Lung (tissue), 12 donors: ENCODE results near the gene PCGF6. TPM values are rescaled to one million over a fixed set of nuclear protein-coding genes. Genes with fewer than 3 reads are reported as not detected.
A peak's percentile ranks its signal among the peaks of the same experiment; 100 is the strongest.

Source experiments
- ATAC-seq: fragments of 200-7000 bp; cut with Tn5 transposase; one replicate; pipeline ENCODE4 v1.9.1; 2020; ENCODE audit warnings: moderate number of reproducible peaks; ENCODE audit not compliant: insufficient read depth, low FRiP score
- DNase-seq, 3 donors: peaks; one replicate each; pipeline ENCODE4 v3.0.0-alpha.2; 2013 to 2017
- H3K27ac ChIP-seq, 2 donors: one replicate each; pipeline ENCODE4 v1.5.1; 2013; ENCODE audit warnings: mild to moderate bottlenecking in 2 of 2, moderate library complexity in 2 of 2, control low read depth in 1 of 2, inconsistent platforms in 1 of 2, low read depth in 1 of 2, low read length in 1 of 2
- H3K27me3 ChIP-seq, 3 donors: one replicate each; pipeline ENCODE4 v1.5.1; 2013; ENCODE audit warnings: low read length in 2 of 3; ENCODE audit not compliant: control insufficient read depth in 3 of 3, insufficient read depth in 3 of 3
- H3K36me3 ChIP-seq, 4 donors: one replicate each; pipeline ENCODE4 v1.5.1; 2013; ENCODE audit warnings: low read length in 4 of 4, mild to moderate bottlenecking in 1 of 4, moderate library complexity in 1 of 4; ENCODE audit not compliant: control insufficient read depth in 4 of 4, insufficient read depth in 4 of 4
- H3K4me1 ChIP-seq, 5 donors: one replicate each; pipeline ENCODE4 v1.5.1; 2013; ENCODE audit warnings: low read length in 5 of 5, mild to moderate bottlenecking in 2 of 5, moderate library complexity in 1 of 5; ENCODE audit not compliant: control insufficient read depth in 5 of 5, insufficient read depth in 5 of 5
- H3K4me3 ChIP-seq: one replicate; pipeline ENCODE4 v1.5.1; 2013; ENCODE audit warnings: mild to moderate bottlenecking, control low read depth, moderate library complexity
- H3K9ac ChIP-seq, 2 donors: one replicate each; pipeline ENCODE4 v1.5.1; 2013; ENCODE audit warnings: low read length in 2 of 2, control low read depth in 1 of 2; ENCODE audit not compliant: insufficient read depth in 1 of 2
- H3K9me3 ChIP-seq, 4 donors: one replicate each; pipeline ENCODE4 v1.5.1; 2013; ENCODE audit warnings: low read length in 3 of 4, mild to moderate bottlenecking in 1 of 4, moderate library complexity in 1 of 4; ENCODE audit not compliant: control insufficient read depth in 4 of 4, insufficient read depth in 3 of 4
- WGBS, 2 donors: extraction: QIAGEN DNeasy Blood & Tissue Kit; methylation state at CpG; one replicate each; pipeline ENCODE4 v1.1.7; 2013; 5-methylcytosine and 5-hydroxymethylcytosine counted together
- polyA plus RNA-seq, 2 donors: library from polyadenylated mRNA; stranded (reverse); fragments of 200-250 nt; gene quantifications; one replicate each; pipeline ENCODE4 v1.2.1, GENCODE V29; 2013
- total RNA-seq, 2 donors: library from RNA; depleted of rRNA in 1 of 2; stranded (reverse); fragments of >200 nt in 1 of 2; gene quantifications; one replicate each; pipeline ENCODE4 v1.2.1, GENCODE V29; 2014 to 2021
- TF ChIP-seq, protein P1 (sequence below): IDR thresholded peaks from 2 replicates; pipeline ENCODE4 v1.5.1; 2012; ENCODE audit warnings: mild to moderate bottlenecking; ENCODE audit errors: control extremely low read depth, extremely low read depth
- donor health status: control.
- donor health status: control.
- donor health status: Bipolar disorder and iron deficiency.
- donor health status: healthy.
- donor health status: DM: yes; HTN: yes; CAD: no.

PCGF6 gene
- total and polyA plus RNA-seq, 4 donors = 5.2 to 7.7 (median 6.5) TPM

DNA sequence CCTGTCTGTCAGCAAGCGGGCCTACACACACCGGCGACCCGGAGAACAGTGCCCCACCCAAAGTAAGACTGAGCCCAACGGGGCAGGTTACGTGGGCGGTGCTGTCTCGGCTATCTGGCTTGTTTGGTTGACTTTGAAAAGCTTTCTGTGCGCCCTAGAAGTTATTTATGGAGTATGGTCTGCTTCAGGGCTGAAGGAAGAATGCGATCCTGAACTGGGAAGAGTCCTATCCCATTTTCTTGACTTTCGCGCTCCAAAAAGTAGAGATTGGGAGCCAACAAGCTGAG is 72.5 kb downstream of the PCGF6 start:
- ATAC-seq (no peak), DNase-seq (no peak)
- Histone ChIP-seq H3K36me3 (no peaks in the 10 kb centered on the region), H3K27ac (no peak overlapping the region), H3K9ac (no peak overlapping the region), H3K4me1 (peaks cover 0 to 14% (median 0%) of the 10 kb centered on the region in 5 donors), H3K4me3 (no peak overlapping the region), H3K27me3 (peaks cover 28 to 39% (median 33%) of the 10 kb centered on the region in 3 donors), H3K9me3 (peaks cover 0 to 12% (median 0%) of the 10 kb centered on the region in 4 donors)
- 29 to 35% methylated on average over 12 of the region's 12 CpGs for WGBS, 2 donors
- TF ChIP-seq, protein P1, sequence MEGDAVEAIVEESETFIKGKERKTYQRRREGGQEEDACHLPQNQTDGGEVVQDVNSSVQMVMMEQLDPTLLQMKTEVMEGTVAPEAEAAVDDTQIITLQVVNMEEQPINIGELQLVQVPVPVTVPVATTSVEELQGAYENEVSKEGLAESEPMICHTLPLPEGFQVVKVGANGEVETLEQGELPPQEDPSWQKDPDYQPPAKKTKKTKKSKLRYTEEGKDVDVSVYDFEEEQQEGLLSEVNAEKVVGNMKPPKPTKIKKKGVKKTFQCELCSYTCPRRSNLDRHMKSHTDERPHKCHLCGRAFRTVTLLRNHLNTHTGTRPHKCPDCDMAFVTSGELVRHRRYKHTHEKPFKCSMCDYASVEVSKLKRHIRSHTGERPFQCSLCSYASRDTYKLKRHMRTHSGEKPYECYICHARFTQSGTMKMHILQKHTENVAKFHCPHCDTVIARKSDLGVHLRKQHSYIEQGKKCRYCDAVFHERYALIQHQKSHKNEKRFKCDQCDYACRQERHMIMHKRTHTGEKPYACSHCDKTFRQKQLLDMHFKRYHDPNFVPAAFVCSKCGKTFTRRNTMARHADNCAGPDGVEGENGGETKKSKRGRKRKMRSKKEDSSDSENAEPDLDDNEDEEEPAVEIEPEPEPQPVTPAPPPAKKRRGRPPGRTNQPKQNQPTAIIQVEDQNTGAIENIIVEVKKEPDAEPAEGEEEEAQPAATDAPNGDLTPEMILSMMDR = no peak

DNA sequence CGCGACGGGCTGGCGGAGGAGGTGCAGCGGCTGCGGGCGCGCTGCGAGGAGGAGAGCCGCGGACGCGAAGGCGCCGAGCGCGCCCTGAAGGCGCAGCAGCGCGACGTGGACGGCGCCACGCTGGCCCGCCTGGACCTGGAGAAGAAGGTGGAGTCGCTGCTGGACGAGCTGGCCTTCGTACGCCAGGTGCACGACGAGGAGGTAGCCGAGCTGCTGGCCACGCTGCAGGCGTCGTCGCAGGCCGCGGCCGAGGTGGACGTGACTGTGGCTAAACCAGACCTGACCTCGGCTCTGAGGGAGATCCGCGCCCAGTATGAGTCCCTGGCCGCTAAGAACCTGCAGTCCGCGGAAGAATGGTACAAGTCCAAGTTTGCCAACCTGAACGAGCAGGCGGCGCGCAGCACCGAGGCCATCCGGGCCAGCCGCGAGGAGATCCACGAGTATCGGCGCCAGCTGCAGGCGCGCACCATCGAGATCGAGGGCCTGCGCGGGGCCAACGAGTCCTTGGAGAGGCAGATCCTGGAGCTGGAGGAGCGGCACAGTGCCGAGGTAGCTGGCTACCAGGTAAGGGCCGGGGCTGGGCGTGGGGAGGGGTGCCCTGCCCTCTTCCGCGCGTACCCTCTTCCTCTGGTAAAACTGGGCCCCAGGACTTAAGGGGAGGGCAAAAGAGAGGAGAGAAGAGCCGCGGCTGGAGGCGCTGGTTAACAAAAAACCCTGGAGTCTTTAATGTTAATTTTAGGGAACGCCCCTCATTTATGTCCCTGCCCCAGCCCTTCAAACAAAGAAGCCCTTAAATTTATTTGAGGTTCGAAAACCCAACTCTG is 73.0 kb downstream of the PCGF6 start:
- no peak for ATAC-seq
- Histone ChIP-seq H3K27ac (no peak overlapping the region), H3K36me3 (no peaks in the 10 kb centered on the region), H3K27me3 (peaks cover 28 to 39% (median 35%) of the 10 kb centered on the region in 3 donors), H3K9me3 (peaks cover 0 to 12% (median 0%) of the 10 kb centered on the region in 4 donors), H3K9ac (no peak overlapping the region), H3K4me1 (peaks cover 0 to 14% (median 0%) of the 10 kb centered on the region in 5 donors), H3K4me3 (no peak overlapping the region)
- DNase-seq = no peak
- whole genome bisulfite sequencing, 2 donors = 8 to 11% methylated on average over 76 of the region's 76 CpGs
- TF ChIP-seq, protein P1 = no peak

DNA sequence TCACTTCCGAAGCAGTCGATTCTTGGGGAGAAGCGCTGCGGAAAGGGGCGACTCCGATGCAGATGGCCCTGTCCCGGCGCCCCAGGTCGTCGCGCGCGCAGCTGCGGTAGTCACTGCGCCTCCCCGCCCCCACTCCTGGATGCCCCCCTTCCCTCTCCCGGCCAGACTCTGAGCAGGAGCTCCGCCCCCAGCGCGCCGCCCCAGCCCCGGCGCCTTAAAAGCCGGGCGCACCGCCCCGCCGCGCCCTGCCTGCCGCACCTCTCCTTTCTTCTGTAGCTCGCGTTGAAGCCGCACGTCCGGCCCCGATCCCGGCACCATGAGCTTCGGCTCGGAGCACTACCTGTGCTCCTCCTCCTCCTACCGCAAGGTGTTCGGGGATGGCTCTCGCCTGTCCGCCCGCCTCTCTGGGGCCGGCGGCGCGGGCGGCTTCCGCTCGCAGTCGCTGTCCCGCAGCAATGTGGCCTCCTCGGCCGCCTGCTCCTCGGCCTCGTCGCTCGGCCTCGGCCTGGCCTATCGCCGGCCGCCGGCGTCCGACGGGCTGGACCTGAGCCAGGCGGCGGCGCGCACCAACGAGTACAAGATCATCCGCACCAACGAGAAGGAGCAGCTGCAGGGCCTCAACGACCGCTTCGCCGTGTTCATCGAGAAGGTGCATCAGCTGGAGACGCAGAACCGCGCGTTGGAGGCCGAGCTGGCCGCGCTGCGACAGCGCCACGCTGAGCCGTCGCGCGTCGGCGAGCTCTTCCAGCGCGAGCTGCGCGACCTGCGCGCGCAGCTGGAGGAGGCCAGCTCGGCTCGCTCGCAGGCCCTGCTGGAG is 73.8 kb downstream of the PCGF6 start, which contains the start of gene INA:
Gene INA, plus strand, starts transcription at position 243 of the 817 bp plus-strand sequence. Its CDS starts 74 bp downstream, at position 317.
- Histone ChIP-seq H3K9ac (no peak within 1 kb of the TSS), H3K4me3 (no peak within 1 kb of the TSS), H3K4me1 (peaks cover 0 to 14% (median 0%) of the 10 kb centered on the region in 5 donors), H3K9me3 (peaks cover 0 to 12% (median 0%) of the 10 kb centered on the region in 4 donors), H3K27ac (no peak within 1 kb of the TSS), H3K27me3 (peaks cover 28 to 39% (median 35%) of the 10 kb centered on the region in 3 donors), H3K36me3 (no peaks in the 10 kb centered on the region)
- TF ChIP-seq, protein P1 = no peak
- DNase-seq (peak; percentile 29 to 60 (median 32)), ATAC-seq (no peak)
- 0 to 2% methylated on average over 89 to 105 of the region's 105 CpGs for WGBS, 2 donors
